Left ventricle myocardium inferior (tissue), 1 donor: Measurements from ENCODE around the gene MTHFSD. TPM values are rescaled to one million over a fixed set of nuclear protein-coding genes. Genes with fewer than 3 reads are reported as not detected.
A peak's percentile ranks its signal among the peaks of the same experiment; 100 is the strongest.

Experiments used
- DNase-seq: peaks from one replicate; pipeline ENCODE4 v3.0.0-alpha.2; 2020
- H3K27ac ChIP-seq: fragments of 200-600 bp; replicated peaks from 2 replicates; pipeline ENCODE4 v1.8.0; 2021
- H3K27me3 ChIP-seq: fragments of 200-600 bp; 2 replicates; pipeline ENCODE4 v1.8.0; 2021; ENCODE audit warnings: low read depth
- H3K36me3 ChIP-seq: fragments of 200-600 bp; 2 replicates; pipeline ENCODE4 v1.8.0; 2021
- H3K4me1 ChIP-seq: fragments of 200-600 bp; 2 replicates; pipeline ENCODE4 v1.8.0; 2021
- H3K4me3 ChIP-seq: fragments of 200-600 bp; 2 replicates; pipeline ENCODE4 v1.8.0; 2021; ENCODE audit warnings: mild to moderate bottlenecking, moderate library complexity
- H3K9me3 ChIP-seq: fragments of 200-600 bp; replicated peaks from 2 replicates; pipeline ENCODE4 v1.8.0; 2021
- intact Hi-C: fragments of 100-400 bp; cut with micrococcal nuclease; formaldehyde crosslinking; loops from one replicate; pipeline ENCODE4 v1.11.0; 2022
- total RNA-seq: library from RNA; stranded (reverse); fragmentation: NEBNext Ultra II Directional; extraction: Animal tissue kit (Norgen Biotek cat#: 25700); gene quantifications from one replicate; pipeline ENCODE4 v1.2.1, GENCODE V29; 2021
- TF ChIP-seq, protein P1 (sequence below): fragments of 200-600 bp; IDR thresholded peaks from 2 replicates; pipeline ENCODE4 v1.8.0; 2021; ENCODE audit warnings: antibody characterized with exemption, mild to moderate bottlenecking, borderline replicate concordance
- donor health status: DM: no; HTN: yes; CAD: no; lungs with severe emphysema.

The MTHFSD gene
- total RNA-seq, 1 donor from 2014 or later = 10.2 TPM

DNA sequence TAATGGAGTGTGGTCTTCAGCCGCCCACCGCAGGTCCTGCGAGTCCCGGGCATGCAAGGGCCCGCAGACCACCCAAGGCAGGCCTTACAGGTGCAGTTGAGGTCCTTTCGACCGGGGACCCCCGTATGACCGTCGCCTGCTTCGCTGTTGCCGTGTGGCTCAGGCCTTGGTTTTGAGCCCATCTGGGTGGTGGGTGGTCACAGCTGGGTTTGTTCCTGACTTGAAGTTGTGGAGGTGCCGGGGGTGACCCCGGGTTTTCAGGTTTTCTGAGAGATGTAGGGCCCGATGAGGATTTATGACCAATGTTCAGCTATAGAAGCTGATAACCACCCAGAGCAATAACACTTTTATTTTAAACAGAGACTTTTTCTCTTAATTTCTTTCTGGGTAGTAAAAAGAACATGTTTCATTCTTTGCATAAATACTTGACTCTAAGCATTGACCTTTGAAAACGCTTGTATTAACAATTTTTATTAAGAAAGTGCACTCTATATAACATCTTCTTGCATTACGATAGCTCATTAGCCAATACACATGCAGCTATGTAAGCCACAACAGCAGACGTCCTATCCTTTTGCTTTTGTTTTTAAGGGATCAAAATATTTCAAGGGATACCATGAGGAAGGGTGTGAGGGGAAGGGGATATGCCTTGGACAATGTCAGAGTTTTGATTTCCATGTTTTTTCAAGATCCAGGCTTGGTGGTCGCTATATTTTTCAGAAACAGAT lies 25.2 kb upstream of the MTHFSD start:
- no peaks in the 10 kb centered on the region for H3K36me3 ChIP-seq
- H3K9me3 ChIP-seq = no peaks in the 10 kb centered on the region
- H3K4me1 ChIP-seq = peaks cover 26% of the 10 kb centered on the region
- no peak for DNase-seq
- TF ChIP-seq, protein P1, sequence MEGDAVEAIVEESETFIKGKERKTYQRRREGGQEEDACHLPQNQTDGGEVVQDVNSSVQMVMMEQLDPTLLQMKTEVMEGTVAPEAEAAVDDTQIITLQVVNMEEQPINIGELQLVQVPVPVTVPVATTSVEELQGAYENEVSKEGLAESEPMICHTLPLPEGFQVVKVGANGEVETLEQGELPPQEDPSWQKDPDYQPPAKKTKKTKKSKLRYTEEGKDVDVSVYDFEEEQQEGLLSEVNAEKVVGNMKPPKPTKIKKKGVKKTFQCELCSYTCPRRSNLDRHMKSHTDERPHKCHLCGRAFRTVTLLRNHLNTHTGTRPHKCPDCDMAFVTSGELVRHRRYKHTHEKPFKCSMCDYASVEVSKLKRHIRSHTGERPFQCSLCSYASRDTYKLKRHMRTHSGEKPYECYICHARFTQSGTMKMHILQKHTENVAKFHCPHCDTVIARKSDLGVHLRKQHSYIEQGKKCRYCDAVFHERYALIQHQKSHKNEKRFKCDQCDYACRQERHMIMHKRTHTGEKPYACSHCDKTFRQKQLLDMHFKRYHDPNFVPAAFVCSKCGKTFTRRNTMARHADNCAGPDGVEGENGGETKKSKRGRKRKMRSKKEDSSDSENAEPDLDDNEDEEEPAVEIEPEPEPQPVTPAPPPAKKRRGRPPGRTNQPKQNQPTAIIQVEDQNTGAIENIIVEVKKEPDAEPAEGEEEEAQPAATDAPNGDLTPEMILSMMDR = no peak
- peak overlapping the region; percentile 88 for H3K27ac ChIP-seq
- peaks cover 97% of the 10 kb centered on the region for H3K27me3 ChIP-seq
- intact Hi-C loops = no loop called here
- H3K4me3 ChIP-seq = peak overlapping the region; percentile 54

DNA sequence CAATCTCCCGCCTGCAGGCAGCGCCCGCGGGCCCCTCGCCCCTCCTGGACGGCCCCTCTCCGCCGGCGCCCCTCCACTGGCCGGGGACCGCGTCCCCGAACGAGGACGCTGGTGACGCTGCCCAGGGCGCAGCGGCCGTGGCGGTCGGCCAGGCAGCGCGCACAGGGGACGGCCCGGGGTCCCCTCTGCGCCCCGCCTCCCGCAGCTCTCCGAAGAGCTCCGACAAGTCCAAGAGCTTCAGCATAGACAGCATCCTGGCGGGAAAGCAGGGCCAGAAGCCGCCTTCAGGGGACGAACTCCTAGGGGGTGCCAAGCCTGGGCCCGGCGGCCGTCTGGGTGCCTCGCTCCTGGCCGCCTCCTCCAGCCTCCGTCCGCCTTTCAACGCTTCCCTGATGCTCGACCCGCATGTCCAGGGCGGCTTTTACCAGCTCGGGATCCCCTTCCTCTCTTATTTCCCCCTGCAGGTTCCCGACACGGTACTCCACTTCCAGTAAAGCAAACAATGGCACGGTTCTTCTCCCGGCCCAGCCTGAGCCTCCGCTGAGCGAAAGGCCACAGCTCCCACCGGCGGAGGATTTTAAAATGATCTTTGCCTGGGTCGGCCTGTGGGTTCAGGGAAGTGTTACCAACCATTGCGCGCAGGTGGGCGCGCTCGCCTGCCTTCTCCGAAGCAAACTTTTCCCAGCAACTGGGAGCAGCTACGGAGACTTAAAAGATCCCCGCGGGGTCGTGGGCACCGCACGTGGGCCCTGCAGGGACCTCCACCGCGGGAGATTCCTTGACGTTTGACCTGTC lies 24.4 kb upstream of the MTHFSD start:
- Histone ChIP-seq H3K4me3 (peak overlapping the region; percentile 54), H3K36me3 (no peaks in the 10 kb centered on the region), H3K9me3 (no peaks in the 10 kb centered on the region), H3K27ac (peak overlapping the region; percentile 88), H3K27me3 (peaks cover 98% of the 10 kb centered on the region), H3K4me1 (peaks cover 32% of the 10 kb centered on the region)
- intact Hi-C loops = no loop called here
- TF ChIP-seq, protein P1 = no peak
- DNase-seq = no peak

DNA sequence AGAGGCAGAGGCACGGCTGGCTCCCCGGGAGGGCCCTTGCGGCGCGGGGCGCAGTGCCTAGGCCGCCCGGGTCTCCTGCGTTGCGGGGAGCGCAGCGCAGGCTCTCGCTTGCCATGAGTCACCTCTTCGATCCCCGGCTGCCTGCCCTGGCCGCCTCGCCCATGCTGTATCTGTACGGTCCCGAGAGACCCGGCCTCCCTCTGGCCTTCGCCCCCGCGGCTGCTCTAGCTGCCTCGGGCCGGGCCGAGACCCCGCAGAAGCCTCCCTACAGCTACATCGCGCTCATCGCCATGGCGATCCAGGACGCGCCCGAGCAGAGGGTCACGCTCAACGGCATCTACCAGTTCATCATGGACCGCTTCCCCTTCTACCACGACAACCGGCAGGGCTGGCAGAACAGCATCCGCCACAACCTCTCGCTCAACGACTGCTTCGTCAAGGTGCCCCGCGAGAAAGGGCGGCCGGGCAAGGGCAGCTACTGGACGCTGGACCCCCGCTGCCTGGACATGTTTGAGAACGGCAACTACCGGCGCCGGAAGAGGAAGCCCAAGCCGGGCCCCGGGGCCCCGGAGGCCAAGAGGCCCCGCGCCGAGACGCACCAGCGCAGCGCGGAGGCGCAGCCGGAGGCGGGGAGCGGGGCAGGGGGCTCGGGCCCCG lies 23.7 kb upstream of the MTHFSD start:
- Histone ChIP-seq H3K27ac (peak overlapping the region; percentile 88), H3K27me3 (peaks cover 98% of the 10 kb centered on the region), H3K36me3 (no peaks in the 10 kb centered on the region), H3K4me1 (peaks cover 32% of the 10 kb centered on the region), H3K4me3 (peak overlapping the region; percentile 54), H3K9me3 (no peaks in the 10 kb centered on the region)
- intact Hi-C loops = no loop called here
- TF ChIP-seq, protein P1 = no peak
- DNase-seq = peak; percentile 57

DNA sequence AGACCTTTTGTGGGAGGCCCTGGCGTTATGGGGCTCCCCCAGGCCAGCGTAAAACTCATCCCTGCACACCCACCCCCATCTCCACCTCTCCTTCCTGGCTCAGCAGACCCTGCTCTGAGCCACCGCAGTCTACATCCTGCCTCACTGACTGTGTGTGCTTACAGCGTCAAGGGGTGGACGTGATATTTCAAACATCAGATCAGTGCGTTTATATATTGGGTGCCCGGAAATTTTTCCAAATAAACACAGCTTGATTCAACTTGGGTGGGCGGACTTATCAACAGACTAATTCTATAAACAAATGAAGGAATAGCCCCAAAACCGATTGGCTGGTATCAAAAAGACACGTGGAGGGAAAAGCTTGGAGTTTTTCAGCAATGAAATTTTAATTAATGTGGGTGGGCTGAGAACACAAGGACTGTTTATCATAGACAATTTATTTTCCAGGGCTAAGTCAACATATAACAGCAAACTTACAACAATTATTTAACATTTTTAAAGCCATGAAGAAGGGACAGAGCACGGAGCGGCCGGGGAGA lies 23.1 kb upstream of the MTHFSD start, which contains the start of gene FOXL1:
FOXL1 (plus strand) TSS at position 489 of the 539 bp plus-strand sequence. CDS start 175 bp downstream, outside the sequence.
- Histone ChIP-seq H3K4me3 (peak within 1 kb of the TSS; percentile 66), H3K27ac (peak within 1 kb of the TSS; percentile 88), H3K9me3 (no peaks in the 10 kb centered on the region), H3K36me3 (no peaks in the 10 kb centered on the region), H3K27me3 (peaks cover 98% of the 10 kb centered on the region), H3K4me1 (peaks cover 35% of the 10 kb centered on the region)
- DNase-seq = no peak
- intact Hi-C loops = no loop called here
- TF ChIP-seq, protein P1 = no peak

DNA sequence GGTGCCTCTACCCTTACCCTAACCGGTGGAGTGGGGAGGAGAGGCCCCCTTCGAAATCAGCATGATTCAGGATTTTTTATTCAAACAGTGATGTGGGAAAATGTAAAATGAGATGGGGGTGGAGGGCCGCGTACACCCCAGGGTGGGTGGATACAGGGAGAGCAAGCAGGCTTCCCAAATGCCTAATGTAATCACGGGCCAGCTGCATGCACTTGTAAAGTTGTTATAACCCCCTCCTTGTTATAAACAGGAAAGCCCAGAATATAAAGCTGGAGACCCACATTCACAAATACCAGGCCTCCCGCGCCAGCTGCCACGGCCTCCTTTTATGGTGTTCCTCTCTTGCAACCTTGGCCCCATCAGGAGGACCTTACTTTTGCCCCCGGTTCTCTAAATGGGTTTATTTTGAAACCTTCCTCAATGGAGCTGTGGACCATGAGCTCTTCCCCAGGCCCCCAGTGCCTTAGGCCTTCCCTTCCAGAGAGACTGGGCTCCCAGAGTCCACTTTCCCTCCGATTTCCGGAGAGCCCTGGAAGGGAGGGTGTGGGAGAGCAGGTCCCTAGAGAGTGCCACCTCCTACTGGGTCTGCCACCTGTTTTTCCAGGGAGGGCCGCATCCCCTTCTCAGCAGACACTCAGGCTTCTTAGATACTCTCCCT lies 22.4 kb upstream of the MTHFSD start:
- Histone ChIP-seq H3K4me1 (peaks cover 42% of the 10 kb centered on the region), H3K4me3 (peak overlapping the region; percentile 66), H3K9me3 (no peaks in the 10 kb centered on the region), H3K27ac (peak overlapping the region; percentile 88), H3K27me3 (peaks cover 98% of the 10 kb centered on the region), H3K36me3 (no peaks in the 10 kb centered on the region)
- DNase-seq = no peak
- intact Hi-C loops = no loop called here
- TF ChIP-seq, protein P1 = no peak
